Spleen (tissue), 7 donors: ENCODE measurements around the gene KRT33B.

Source experiments
- CTCF ChIP-seq, 11 experiments: fragments of 200-600 bp in 7 of 11; fragments of 450-650 bp in 4 of 11; sonication (generic) in 4 of 11; IDR thresholded peaks in 8 of 11; conservative IDR thresholded peaks in 3 of 11; 1 replicate in 7 of 11; 2 replicates in 4 of 11; pipeline versions ENCODE4 v1.4.0 to v1.8.0; 2016 to 2021; ENCODE audit warnings: antibody characterized with exemption in 11 of 11, inconsistent platforms in 4 of 11, mild to moderate bottlenecking in 1 of 11
- POLR2AphosphoS5 ChIP-seq, 3 donors: sonication (generic); formaldehyde crosslinking; IDR thresholded peaks; one replicate each; pipeline ENCODE4 v1.5.1; 2017; ENCODE audit warnings: antibody characterized with exemption in 3 of 3
- donor health status: DM: no; HTN: no; CAD: no; lungs with moderate emphysema.
- donor health status: DM: no; HTN: no; CAD: no.
- donor health status: DM: no; HTN: no; CAD: no.

GRCh38 chr17:41383690-41384089, 14.1 kb upstream of the KRT33B start:
- no peak for TF ChIP-seq POLR2AphosphoS5 (IDR thresholded peaks at IDR 0.05)
- TF ChIP-seq CTCF (IDR thresholded peaks at IDR 0.05 in 8 of 11, conservative IDR thresholded peaks at IDR 0.05 in 3 of 11) = no peak
